HG03520 (cell line): ENCODE measurements around the gene KIAA0930.

Experiments
- ATAC-seq: cut with Tn5 transposase; IDR thresholded peaks from one replicate; pipeline ENCODE4 v1.9.1; 2021; ENCODE audit warnings: mild to moderate bottlenecking, moderate library complexity; ENCODE audit not compliant: unreplicated experiment

KIAA0930 gene

GRCh38 chr22:45223304-45224117, 17.2 kb downstream of the KIAA0930 start:
- ATAC-seq = no peak

GRCh38 chr22:45221201-45221600, 19.5 kb downstream of the KIAA0930 start:
- ATAC-seq = no peak

- no peak for ATAC-seq
Measured at GRCh38 chr22:45218976-45219375, 21.7 kb downstream of the KIAA0930 start.

GRCh38 chr22:45217806-45218205, 22.9 kb downstream of the KIAA0930 start:
- ATAC-seq = no peak

- no peak for ATAC-seq
Measured at GRCh38 chr22:45217345-45217744, 23.3 kb downstream of the KIAA0930 start.

GRCh38 chr22:45216133-45217003, 24.3 kb downstream of the KIAA0930 start:
- ATAC-seq = no peak

GRCh38 chr22:45212992-45213751, 27.5 kb downstream of the KIAA0930 start:
- ATAC-seq = no peak

- no peak for ATAC-seq
Measured at GRCh38 chr22:45212306-45212709, 28.4 kb downstream of the KIAA0930 start.

- ATAC-seq = no peak
Measured at GRCh38 chr22:45211848-45212247, 28.8 kb downstream of the KIAA0930 start.

GRCh38 chr22:45211435-45211834, 29.3 kb downstream of the KIAA0930 start:
- no peak for ATAC-seq

GRCh38 chr22:45210991-45211390, 29.7 kb downstream of the KIAA0930 start:
- no peak for ATAC-seq

GRCh38 chr22:45210577-45210976, 30.1 kb downstream of the KIAA0930 start:
- no peak for ATAC-seq

- ATAC-seq = no peak
Measured at GRCh38 chr22:45210174-45210573, 30.5 kb downstream of the KIAA0930 start.

- no peak for ATAC-seq
Measured at GRCh38 chr22:45208993-45209838, 31.5 kb downstream of the KIAA0930 start.

GRCh38 chr22:45208696-45208992, 32.0 kb downstream of the KIAA0930 start:
- ATAC-seq = no peak

- ATAC-seq = no peak
Measured at GRCh38 chr22:45207981-45208664, 32.6 kb downstream of the KIAA0930 start.

- ATAC-seq = no peak
Measured at GRCh38 chr22:45207533-45207932, 33.2 kb downstream of the KIAA0930 start.

- no peak for ATAC-seq
Measured at GRCh38 chr22:45206233-45206632, 34.5 kb downstream of the KIAA0930 start.

GRCh38 chr22:45205276-45205925, 35.3 kb downstream of the KIAA0930 start:
- ATAC-seq = no peak
